NCI-H524 treated with DMSO at 0.1 percent for 48 hours (cell line): Measurements from ENCODE around the gene TLR1.
"Not testable (repeated sequence)": the region's sequence is repeated elsewhere in the genome, so short reads cannot be mapped to it uniquely, and the experiment has no call there.

Experiments
- DNase-seq: peaks from one replicate; lab custom pipeline; 2025; lab: John Stamatoyannopoulos, UW

The TLR1 gene

GRCh38 chr4:38774181-38774955 is 30.2 kb downstream of the TLR1 start:
- DNase-seq, result no peak

GRCh38 chr4:38770281-38770680 is 34.3 kb downstream of the TLR1 start:
- not testable (repeated sequence) for DNase-seq

- DNase-seq, result no peak
Observed at GRCh38 chr4:38769857-38770256, 34.7 kb downstream of the TLR1 start.

GRCh38 chr4:38769441-38769840 is 35.1 kb downstream of the TLR1 start:
- DNase-seq, result no peak

- no peak for DNase-seq
Observed at GRCh38 chr4:38768968-38769394, 35.6 kb downstream of the TLR1 start.

- not testable (repeated sequence) for DNase-seq
Observed at GRCh38 chr4:38766940-38767339, 37.7 kb downstream of the TLR1 start.

GRCh38 chr4:38765382-38765781 is 39.2 kb downstream of the TLR1 start:
- DNase-seq, result no peak

- no peak for DNase-seq
Observed at GRCh38 chr4:38764277-38764676, 40.3 kb downstream of the TLR1 start.

- DNase-seq, result no peak
Observed at GRCh38 chr4:38762560-38762959, 42.0 kb downstream of the TLR1 start.

GRCh38 chr4:38759790-38760122 is 44.8 kb downstream of the TLR1 start:
- DNase-seq, result no peak

- no peak for DNase-seq
Observed at GRCh38 chr4:38759113-38759789, 45.3 kb downstream of the TLR1 start.

GRCh38 chr4:38757945-38758600 is 46.5 kb downstream of the TLR1 start:
- no peak for DNase-seq

- DNase-seq, result no peak
Observed at GRCh38 chr4:38752941-38753806, 51.4 kb downstream of the TLR1 start.

GRCh38 chr4:38752372-38752940 is 52.1 kb downstream of the TLR1 start:
- no peak for DNase-seq

- no peak for DNase-seq
Observed at GRCh38 chr4:38751341-38752010, 53.1 kb downstream of the TLR1 start.

GRCh38 chr4:38749336-38749735 is 55.3 kb downstream of the TLR1 start:
- DNase-seq, result no peak

- DNase-seq, result no peak
Observed at GRCh38 chr4:38747629-38748028, 57.0 kb downstream of the TLR1 start.
